AG04450 (cell line): Measurements from ENCODE around the gene MARK2. TPM values are rescaled to one million over a fixed set of nuclear protein-coding genes. Genes with fewer than 3 reads are reported as not detected.

Experiments used
- CTCF ChIA-PET: fragments of 300-600, 350-600 bp; formaldehyde crosslinking; extraction: SDS; loops from one replicate; lab custom pipeline; 2022; ENCODE audit warnings: antibody characterized with exemption, inconsistent platforms; lab: Charles Lee
- POLR2A ChIA-PET: fragments of 350-600 bp; formaldehyde crosslinking; extraction: SDS; loops from one replicate; lab custom pipeline; 2021; ENCODE audit warnings: antibody characterized with exemption, inconsistent platforms; lab: Yijun Ruan, JAX
- DNase-seq: peaks from one replicate; pipeline ENCODE4 v3.0.0-alpha.2; 2011; ENCODE audit warnings: low read depth, low spot score
- H3K27ac ChIP-seq: one replicate; pipeline ENCODE4 v1.5.1; 2012; ENCODE audit warnings: low read depth, low read length, control low read depth
- H3K27me3 ChIP-seq: one replicate; pipeline ENCODE4 v1.6.0; 2012; ENCODE audit warnings: low read length; ENCODE audit not compliant: control insufficient read depth, insufficient read depth
- H3K4me3 ChIP-seq: 2 replicates; pipeline ENCODE4 v1.5.1; 2011; ENCODE audit warnings: mild to moderate bottlenecking, low read depth, low read length, control low read depth
- H3K9me3 ChIP-seq: 2 replicates; pipeline ENCODE4 v1.5.1; 2012; ENCODE audit warnings: low read length; ENCODE audit not compliant: control insufficient read depth, insufficient read depth
- CTCF ChIP-seq: IDR thresholded peaks from 2 replicates; pipeline ENCODE4 v1.5.1; 2011; ENCODE audit warnings: low read depth, low read length, control low read depth, inconsistent platforms
- polyA minus RNA-seq: library from RNA; depleted of rRNA, polyadenylated mRNA; stranded (reverse); fragments of >200 nt; gene quantifications from 2 replicates; pipeline ENCODE4 v1.2.3, GENCODE V29; 2011; rRNA and poly(A)+ RNA removed
- polyA plus RNA-seq: library from polyadenylated mRNA; depleted of rRNA; stranded (reverse); fragments of >200 nt; gene quantifications from 2 replicates; pipeline ENCODE4 v1.2.3, GENCODE V29; 2011; rRNA removed

Gene MARK2
- polyA plus RNA-seq (14.5 and 16.5 TPM in 2 replicates), polyA minus RNA-seq (16.7 and 17.9 TPM in 2 replicates)

GRCh38 chr11:63838678-63839507, at the start of gene MARK2:
TSS of gene MARK2 (plus strand) at chr11:63839110. CDS start at chr11:63839507, 397 bp downstream.
- H3K9me3 ChIP-seq = no peaks in the 10 kb centered on the region; the same call in 1 of the 2 replicates
- CTCF ChIA-PET = interaction anchor here (0.6 to 8.2 kb wide), 19 partner anchors 11 to 311 kb away, joined by 3 to 256 read pairs (median 5); no protein-coding TSS in a partner anchor
- DNase-seq = peak; percentile 96
- H3K27ac ChIP-seq = peak within 1 kb of the TSS; percentile 39
- H3K4me3 ChIP-seq = peak within 1 kb of the TSS; percentile 91
- POLR2A ChIA-PET = interaction anchor here (0.6 to 1.1 kb wide), 11 partner anchors 9 to 1111 kb away, joined by 3 to 6 read pairs (median 3); partner anchors contain the start of genes COX8A, RCOR2, STIP1 and TTC9C
- no peak for TF ChIP-seq CTCF
- no peaks in the 10 kb centered on the region for H3K27me3 ChIP-seq

- no peak for TF ChIP-seq CTCF
- Histone ChIP-seq H3K4me3 (no peak overlapping the region), H3K9me3 (peaks cover 16% of the 10 kb centered on the region), H3K27me3 (no peaks in the 10 kb centered on the region), H3K27ac (no peak overlapping the region)
- POLR2A ChIA-PET = no interaction called here
- CTCF ChIA-PET = no interaction called here
- DNase-seq = no peak
Measured at GRCh38 chr11:63791495-63792167, 47.3 kb upstream of the MARK2 start.

- H3K9me3 ChIP-seq = peaks cover 16% of the 10 kb centered on the region
- no peaks in the 10 kb centered on the region for H3K27me3 ChIP-seq
- POLR2A ChIA-PET = no interaction called here
- H3K4me3 ChIP-seq = no peak overlapping the region
- no peak overlapping the region for H3K27ac ChIP-seq
- CTCF ChIA-PET = interaction anchor here (0.9 kb wide), 1 partner anchor 55 kb away, joined by 4 read pairs; no protein-coding TSS in a partner anchor
- TF ChIP-seq CTCF = no peak
- DNase-seq = no peak
Measured at GRCh38 chr11:63793161-63793560, 45.7 kb upstream of the MARK2 start.

DNA sequence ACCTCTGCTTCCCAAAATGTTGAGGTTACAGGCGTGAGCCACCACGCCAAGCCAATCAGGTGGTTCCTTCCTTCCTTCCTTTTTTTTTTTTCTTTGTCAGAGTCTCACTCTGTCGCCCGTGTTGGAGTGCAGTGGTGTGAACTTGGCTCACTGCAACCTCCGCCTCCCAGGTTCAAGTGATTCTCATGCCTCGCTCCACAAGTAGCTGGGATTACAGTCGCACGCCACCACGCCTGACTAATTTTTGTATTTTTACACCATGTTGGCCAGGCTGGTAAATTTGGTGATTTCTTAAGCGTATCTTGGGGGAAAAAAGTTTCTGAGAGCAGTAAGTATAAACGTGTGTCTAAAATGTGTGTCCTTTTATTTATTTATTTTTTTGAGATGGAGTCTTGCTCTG, 43.8 kb upstream of the MARK2 start:
- POLR2A ChIA-PET = no interaction called here
- no peaks in the 10 kb centered on the region for H3K27me3 ChIP-seq
- CTCF ChIA-PET = no interaction called here
- DNase-seq = no peak
- no peak overlapping the region for H3K27ac ChIP-seq
- no peak for TF ChIP-seq CTCF
- H3K9me3 ChIP-seq = peaks cover 16% of the 10 kb centered on the region; the same call in 1 of the 2 replicates
- H3K4me3 ChIP-seq = no peak overlapping the region

DNA sequence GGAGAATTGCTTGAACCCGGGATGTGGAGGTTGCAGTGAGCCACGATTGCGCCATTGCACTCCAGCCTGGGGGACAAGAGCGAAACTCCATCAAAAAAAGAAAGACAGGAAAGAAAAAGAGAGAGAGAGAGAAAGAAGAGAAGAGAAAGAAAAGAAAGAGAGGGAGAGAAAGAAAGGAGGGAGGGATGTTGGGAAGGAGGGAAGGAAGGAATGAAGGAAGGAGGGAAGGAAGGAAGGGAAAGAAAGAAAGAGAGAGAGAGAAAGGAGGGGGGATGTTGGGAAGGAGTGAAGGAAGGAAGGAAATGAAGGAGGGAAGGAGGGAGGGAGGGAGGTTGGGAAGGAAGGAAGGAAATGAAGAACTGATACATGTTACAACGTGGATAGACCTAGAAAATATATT, 38.0 kb upstream of the MARK2 start:
- CTCF ChIA-PET = no interaction called here
- TF ChIP-seq CTCF = no peak
- H3K27ac ChIP-seq = no peak overlapping the region

More for the DNA sequence above, 38.0 kb upstream of the MARK2 start:
- no peak for DNase-seq
- POLR2A ChIA-PET = no interaction called here
- no peaks in the 10 kb centered on the region for H3K27me3 ChIP-seq
- H3K9me3 ChIP-seq = no peaks in the 10 kb centered on the region
- no peak overlapping the region for H3K4me3 ChIP-seq
